ELR (cell line): ENCODE data around the gene SLC2A3.
"Not testable (repeated sequence)": the region's sequence is repeated elsewhere in the genome, so short reads cannot be mapped to it uniquely, and the experiment has no call there.

ENCODE experiments used
- DNase-seq: peaks from one replicate; pipeline ENCODE4 v3.0.0-alpha.2; 2015; ENCODE audit warnings: low read depth

Gene SLC2A3

DNA sequence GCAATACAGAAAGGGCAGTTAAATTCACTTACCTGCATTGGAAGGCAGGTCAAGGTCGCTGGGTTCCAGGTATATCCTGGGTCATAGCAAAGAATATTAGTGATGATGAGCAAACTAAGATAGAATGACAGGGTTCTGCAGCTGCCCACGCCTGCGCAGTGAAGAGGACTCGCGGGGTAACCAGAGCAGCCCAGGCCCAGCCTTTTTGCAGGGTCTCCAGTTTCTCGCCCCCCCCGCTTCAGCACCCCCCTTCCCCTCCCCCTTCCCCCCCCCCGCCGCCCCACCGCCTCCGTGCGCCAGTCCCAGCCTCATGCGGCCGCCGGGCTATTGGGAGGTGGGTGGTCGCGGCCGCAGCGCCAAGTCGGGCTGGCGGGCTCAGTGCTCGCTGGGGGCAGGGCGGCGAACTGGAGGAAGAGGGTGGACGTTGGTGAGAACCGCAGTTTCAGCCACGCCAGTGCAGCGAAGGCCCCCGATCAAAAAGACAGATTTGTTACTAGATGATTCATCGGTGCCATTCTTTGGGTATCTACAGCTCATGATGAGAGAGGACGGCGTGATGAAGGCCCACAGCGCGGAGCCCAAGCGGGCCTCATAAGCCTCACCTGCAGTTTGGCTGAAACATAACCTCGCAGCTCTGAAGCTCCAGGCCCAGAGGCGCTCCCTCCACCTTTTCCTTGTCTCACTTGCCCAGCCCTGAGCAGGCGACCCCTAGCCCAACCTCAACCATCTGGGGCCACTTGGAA, 20.2 kb downstream of the SLC2A3 start:
- DNase-seq = no peak

DNA sequence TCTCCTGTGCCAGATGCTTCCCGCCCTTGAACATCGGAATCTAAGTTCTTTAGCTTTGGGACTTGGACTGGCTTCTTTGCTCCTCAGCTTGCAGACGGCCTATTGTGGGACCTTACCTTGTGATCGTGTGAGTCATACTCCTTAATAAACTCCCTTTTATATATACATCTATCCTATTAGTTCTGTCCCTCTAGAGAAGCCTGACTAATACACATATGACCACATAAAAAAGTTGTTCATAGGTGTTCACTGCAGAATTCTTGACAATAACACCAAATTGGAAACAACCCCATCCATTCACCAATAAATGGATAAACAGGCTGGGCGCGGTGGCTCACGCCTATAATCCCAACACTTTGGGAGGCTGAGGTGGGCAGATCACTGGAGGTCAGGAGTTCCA, 25.9 kb downstream of the SLC2A3 start:
- peak; percentile 25 for DNase-seq

DNA sequence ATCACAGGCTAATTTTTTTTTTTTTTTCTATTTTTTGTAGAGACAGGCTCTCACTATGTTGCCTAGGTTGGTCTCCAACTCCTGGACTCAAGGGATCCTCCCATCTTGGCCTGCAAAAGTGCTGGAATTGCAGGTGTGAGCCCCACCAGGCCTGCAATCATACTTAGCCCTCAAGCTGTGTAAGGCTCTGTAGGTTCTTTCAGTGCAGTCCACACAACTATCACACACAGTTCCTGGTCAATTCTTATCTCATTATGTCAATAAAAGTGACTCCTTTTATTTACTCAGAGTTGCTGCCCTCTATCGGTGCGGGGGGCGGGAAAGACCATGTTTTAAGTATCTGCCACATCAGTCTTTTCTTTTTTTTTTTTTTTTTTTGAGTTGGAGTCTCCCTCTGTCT, 29.0 kb downstream of the SLC2A3 start:
- DNase-seq = peak; percentile 62

DNA sequence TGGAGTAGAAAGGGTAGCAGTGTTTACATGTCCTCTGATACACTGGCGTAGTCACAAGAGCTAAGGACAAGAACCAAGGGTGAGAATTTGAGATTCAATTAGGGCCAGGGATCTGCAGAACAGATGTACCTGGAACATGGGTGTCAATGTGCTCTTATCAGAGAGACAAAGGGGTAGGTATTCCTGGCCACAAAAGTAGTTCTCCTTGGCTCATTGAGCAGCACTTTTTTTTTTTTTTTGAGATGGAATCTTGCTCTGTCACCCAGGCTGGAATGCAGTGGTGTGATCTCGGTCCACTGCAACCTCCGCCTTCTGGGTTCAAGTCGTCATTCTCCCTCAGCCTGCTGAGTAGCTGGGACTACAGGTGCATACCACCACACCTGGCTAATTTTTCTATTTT, 29.7 kb downstream of the SLC2A3 start:
- DNase-seq = not testable (repeated sequence)

DNA sequence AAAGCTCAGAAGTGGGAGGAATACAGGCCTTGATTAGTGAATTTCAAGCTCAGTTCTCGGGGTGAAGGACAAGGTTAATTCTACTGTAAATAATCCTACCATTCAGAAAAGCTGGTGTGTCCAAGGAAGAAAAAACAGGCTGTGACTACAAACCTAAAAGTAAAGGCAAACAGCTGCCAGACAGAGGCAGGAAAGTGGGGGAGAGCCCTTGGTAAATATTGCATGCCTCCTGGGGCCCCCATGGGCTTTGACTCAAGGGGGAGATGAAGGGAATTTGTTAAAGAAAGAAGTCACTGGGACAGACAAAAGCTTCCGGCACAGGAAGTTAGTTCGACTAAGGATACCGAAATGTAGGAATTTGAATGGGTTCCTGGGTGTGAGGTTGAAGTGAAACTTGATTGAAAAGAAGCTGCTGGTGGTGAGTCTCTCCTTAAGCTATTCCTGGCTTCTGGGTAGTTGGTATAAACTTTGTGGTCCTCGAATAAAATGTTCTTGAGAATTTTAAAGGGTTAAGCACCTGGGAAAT, 30.3 kb downstream of the SLC2A3 start:
- not testable (repeated sequence) for DNase-seq

DNA sequence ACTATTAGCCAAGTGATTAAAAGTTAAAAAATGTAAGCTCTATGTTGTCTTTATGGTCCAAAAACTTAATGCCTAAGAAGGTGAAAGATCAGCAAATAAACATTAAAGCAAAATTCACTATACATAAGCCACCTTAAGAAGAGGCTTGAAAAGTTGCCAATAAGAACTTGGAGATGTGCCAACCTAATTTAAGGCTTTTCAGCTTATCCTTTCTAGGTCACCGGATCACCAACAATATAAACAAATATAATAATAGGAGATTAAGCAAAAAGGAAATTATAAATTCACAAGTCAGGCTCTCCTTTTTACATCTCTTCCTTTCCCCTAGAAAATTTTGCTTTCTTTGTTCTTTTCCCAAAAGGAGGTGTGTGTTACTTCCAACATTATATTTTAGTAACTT, 30.9 kb downstream of the SLC2A3 start:
- no peak for DNase-seq

DNA sequence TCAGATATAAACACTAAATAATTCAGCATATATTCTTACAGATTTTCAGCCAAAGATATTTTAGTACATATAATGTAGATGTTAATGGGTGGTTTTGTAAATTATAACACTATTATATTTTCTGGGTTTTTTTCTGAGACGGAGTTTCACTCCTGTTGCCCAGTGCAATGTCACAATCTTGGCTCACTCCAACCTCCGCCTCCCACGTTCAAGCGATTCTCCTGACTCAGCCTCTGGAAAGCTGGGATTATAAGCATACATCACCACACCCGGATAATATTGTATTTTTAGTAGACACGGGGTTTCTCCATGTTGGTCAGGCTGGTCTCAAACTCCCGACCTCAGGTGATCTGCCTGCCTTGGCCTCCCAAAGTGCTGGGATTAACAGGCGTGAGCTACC, 33.6 kb downstream of the SLC2A3 start:
- DNase-seq = not testable (repeated sequence)

DNA sequence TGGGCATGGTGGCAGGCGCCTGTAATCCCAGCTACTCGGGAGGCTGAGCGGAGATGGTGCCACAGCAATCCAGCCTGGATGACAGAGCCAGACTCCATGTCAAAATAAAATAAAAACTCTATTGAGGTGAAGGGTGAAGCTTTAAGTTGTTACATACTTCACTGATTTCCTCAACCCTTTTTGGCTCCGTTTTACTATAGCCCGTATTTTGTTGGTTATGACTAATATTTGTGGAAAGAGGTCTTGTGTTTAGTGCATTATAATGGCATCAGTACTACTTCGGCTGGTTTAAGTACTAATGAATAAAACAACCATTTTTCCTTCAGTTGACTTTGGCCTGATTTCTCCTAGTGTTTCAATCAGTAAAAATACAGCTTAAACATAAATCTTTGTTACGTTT, 36.2 kb downstream of the SLC2A3 start:
- DNase-seq = no peak

DNA sequence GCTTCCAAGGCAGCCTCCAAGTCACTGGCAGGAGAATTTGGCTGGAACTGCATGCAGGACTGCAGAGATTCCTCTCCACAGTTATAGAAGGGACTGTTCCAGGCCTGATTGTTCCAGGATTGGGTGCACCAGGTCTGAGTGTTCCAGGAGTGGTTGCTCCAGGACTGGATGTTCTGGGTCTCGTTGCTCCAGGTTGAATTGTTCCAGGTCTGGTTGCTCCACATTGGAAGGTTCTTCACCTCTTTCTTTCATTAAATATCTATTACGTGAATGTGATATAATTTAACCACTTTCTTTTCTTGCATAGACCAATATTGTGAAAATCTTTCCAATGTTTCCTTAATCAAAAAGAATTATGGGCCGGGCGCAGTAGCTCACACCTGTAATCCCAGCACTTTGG, 39.3 kb downstream of the SLC2A3 start:
- not testable (repeated sequence) for DNase-seq

DNA sequence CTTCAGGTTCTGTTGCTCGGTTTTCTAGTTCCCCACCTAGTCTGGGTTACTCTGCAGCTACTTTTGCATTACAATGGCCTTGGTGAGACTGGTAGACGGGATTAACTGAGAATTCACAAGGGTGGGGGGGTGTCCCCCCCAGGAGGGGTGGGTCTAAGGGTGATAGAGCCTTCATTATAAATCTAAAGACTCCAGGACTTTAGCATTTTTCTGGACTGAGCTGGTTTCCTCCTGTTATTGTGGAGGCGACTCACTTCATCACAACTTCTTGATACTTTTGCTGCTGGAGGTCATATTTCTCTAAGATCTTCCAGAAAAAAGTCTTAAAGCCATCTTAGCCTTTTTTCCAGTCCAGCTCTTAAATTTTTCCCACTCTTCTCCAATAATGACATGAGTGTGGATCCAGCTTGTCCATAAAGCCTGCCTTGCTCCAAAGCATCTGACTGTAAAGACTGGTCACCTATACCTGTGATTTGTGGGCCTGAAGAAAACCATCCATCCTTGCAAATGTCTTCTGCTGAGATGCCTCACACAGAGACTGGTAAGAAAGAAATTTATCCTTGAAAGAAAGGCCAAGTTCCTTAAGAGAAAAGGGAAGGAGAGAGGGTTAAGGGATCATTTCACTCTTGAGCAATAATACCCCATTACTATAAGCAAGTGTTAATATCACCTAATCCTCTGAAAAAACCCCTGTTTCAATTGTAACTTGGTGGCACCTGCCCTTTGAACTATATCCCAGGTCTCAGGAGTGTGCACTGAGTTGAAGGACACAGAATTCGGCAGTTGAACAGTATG, 43.6 kb downstream of the SLC2A3 start:
- DNase-seq = no peak

DNA sequence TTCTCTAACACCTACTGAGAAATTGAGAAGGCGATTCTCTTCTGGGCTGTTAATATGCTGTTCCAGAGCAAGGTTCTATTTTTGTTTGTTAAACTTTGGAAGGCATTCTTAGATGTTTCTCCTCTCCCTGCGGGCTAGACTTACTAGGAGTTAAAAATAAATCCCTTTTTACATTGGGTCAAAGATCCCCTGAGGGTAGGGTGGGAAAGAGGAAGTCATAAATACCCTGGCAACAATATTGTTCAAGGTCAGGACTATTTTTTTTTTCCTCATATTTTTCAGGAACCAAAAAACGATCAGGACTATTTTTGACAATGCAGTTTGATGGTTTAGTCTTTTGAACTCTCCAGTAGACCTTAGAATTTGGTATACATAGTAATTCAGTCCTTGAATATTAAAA, 51.3 kb downstream of the SLC2A3 start:
- no peak for DNase-seq

DNA sequence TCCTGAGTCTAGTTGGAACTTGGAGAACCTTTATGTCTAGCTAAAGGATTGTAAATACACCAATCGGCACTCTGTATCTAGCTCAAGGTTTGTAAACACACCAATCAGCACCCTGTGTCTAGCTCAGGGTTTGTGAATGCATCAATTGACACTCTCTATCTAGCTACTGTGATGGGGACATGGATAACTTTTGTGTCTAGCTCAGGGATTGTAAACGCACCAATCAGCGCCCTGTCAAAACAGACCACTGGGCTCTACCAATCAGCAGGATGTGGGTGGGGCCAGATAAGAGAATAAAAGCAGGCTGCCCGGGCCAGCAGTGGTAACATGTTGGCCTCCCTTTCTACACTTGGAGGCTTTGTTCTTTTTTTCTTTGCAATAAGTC, 54.3 kb downstream of the SLC2A3 start:
- DNase-seq = not testable (repeated sequence)

DNA sequence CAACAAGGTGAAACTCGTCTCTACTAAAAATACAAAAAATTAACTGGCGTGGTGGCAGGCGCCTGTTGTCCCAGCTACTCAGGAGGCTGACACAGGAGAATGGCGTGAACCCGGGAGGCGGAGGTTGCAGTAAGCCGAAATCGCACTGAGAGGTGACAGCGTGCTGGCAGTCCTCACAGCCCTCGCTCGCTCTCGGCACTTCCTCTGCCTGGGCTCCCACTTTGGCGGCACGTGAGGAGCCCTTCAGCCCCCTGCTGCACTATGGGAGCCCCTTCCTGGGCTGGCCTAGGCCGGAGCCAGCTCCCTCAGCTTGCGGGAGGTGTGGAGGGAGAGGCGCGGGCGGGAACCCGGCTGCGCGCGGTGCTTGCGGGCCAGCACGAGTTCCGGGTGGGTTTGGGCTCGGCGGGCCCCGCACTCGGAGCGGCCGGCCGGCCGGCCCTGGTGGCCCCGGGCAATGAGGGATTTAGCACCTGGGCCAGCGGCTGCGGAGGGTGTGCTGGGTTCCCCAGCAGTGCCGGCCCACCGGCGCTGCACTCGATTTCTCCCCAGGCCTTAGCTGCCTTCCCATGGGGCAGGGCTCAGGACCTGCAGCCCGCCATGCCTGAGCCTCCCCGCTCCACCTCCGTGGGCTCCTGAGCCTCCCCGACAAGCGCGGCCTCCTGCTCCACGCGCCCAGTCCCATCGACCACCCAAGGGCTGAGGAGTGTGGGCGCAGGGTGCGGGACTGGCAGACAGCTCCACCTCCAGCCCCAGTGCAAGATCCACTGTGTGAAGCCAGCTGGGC, 54.8 kb downstream of the SLC2A3 start:
- not testable (repeated sequence) for DNase-seq

DNA sequence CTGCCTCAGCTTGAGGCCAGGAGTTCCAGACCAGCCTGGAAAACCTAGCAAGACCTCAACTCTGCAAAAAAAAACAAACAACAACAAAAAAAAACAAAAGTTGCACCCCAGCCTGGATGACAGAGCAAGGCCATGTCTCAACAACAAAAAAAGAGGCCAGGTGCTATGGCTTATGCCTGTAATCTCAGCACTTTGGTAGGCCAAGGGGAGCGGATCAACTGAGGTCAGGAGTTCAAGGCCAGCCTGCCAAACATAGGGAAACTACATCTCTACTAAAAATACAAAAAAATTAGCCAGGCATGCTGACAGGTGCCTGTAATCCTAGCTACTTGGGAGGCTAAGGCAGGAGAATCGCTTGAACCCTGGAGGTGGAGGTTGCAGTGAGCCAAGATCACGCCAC, 56.7 kb downstream of the SLC2A3 start:
- DNase-seq = no peak

DNA sequence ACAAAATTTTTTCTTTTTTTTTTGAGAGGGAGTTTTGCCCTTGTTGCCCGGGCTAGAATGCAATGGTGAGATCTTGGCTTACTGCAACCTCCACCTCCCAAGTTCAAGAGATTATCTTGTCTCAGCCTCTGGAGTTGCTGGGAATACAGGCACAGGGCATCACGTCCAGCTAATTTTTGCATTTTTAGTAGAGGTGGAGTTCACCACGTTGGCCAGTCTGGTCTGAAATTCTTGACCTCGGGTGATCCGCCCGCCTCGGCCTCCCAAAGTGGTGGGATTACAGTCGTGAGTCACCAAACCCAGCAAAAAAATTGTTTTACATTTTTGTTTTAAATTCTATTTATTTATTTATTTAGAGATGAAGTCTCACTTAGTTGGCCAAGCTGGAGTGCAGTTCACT, 58.6 kb downstream of the SLC2A3 start:
- no peak for DNase-seq

DNA sequence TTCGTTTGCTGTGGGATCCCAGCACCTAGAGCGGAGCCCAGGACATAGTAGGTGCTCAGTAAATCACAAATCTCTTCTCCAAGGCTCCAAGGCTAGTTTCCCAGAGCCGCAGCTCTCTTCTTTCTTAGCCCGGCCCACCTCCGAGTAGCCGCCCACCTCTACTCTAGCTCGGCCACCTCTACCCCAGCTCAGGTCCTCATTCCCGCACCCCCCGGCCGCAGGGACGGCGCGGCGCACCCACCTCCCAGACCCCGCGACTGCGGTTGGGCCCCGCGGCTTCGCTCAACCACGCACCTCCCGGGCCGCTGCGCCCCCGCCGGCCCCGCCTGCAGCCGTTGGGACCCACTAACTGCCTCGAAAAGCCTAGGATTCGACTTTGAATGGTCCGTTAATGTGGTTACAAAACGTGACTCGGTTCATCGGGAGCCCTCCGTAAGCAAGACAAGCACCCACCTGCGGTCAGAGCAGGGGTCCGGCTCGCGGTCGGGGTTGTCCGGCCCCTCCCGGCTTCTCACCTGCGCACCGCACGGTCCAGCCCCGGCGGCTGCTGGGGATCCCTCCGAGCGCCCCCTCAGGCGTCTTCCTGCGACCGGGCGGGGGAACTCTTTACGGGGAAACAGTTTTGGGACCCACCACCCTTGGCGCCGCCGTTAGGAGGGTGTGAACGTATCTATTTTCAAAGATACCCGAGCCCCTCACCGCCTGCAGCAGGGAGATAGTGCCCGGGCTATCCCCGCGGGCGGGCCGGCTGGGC, 63.2 kb downstream of the SLC2A3 start, which contains the start of gene SLC2A14:
TSS of gene SLC2A14 (minus strand) at position 350 of the 754 bp plus-strand sequence. CDS start 3,035 bp downstream, outside the sequence.
- DNase-seq = no peak

DNA sequence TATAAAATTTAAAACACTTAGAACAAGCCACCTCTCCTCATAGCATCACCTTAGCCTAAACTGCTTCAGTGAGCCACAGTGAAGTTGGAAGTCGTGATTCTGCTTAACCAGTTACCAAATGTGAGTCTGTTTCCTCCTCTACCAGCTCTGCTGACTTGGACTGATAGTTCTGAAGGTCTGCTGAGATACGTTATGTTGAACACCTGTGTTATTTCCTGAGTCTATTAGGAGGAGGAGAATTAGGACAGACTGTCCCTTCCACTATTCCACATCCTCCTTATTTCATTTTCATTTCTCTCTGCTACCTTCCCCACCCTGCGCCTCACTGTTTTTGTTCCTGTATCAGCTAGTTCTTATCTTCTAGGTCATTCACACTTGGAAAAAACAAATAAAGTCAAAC, 65.7 kb downstream of the SLC2A3 start:
- no peak for DNase-seq
